ENCODE data around the gene ISM1.

Gene ISM1

GRCh38 chr20:13220904-13221297, at the start of gene ISM1:
TSS of gene ISM1 (plus strand) at chr20:13221274. CDS start at chr20:13221777, 503 bp downstream.
- peak; percentile 43 for DNase-seq

- DNase-seq: no peak
These were observed 47.9 kb upstream of the ISM1 start for GRCh38 chr20:13173201-13173600.

- no peak for DNase-seq
These were observed 46.7 kb upstream of the ISM1 start for GRCh38 chr20:13174402-13174801.

GRCh38 chr20:13180986-13181889, 39.8 kb upstream of the ISM1 start:
- no peak for DNase-seq

- DNase-seq: no peak
These were observed 38.1 kb upstream of the ISM1 start for GRCh38 chr20:13183005-13183404.

GRCh38 chr20:13186043-13186774, 34.9 kb upstream of the ISM1 start:
- no peak for DNase-seq

- no peak for DNase-seq
These were observed 33.2 kb upstream of the ISM1 start for GRCh38 chr20:13187899-13188298.

- DNase-seq: peak; percentile 48
These were observed 21.8 kb upstream of the ISM1 start for GRCh38 chr20:13199279-13199678.

- peak; percentile 95 for DNase-seq
These were observed 20.1 kb upstream of the ISM1 start for GRCh38 chr20:13200767-13201500.

- DNase-seq: no peak
These were observed 18.5 kb upstream of the ISM1 start for GRCh38 chr20:13202565-13202964.

GRCh38 chr20:13205425-13205824, 15.6 kb upstream of the ISM1 start:
- no peak for DNase-seq

- peak; percentile 23 for DNase-seq
These were observed 15.1 kb upstream of the ISM1 start for GRCh38 chr20:13205848-13206434.

- no peak for DNase-seq
These were observed 14.1 kb upstream of the ISM1 start for GRCh38 chr20:13207016-13207415.

- no peak for DNase-seq
These were observed 9.0 kb upstream of the ISM1 start for GRCh38 chr20:13211956-13212618.

GRCh38 chr20:13212750-13213149, 8.3 kb upstream of the ISM1 start:
- no peak for DNase-seq

GRCh38 chr20:13213335-13213734, 7.7 kb upstream of the ISM1 start:
- no peak for DNase-seq

- no peak for DNase-seq
These were observed 4.5 kb upstream of the ISM1 start for GRCh38 chr20:13216533-13216932.

GRCh38 chr20:13219327-13220193, 1.5 kb upstream of the ISM1 start:
- DNase-seq: no peak

GRCh38 chr20:13220194-13220903, 725 bp upstream of the ISM1 start:
- peak; percentile 43 for DNase-seq

- no peak for DNase-seq
These were observed 219 bp downstream of the ISM1 start for GRCh38 chr20:13221313-13221672.
